ENCODE results near the gene DEFB110.

The DEFB110 gene

GRCh38 chr6:50021894-50022293 lies at the start of gene DEFB110:
TSS of gene DEFB110 (minus strand) at chr6:50021994. CDS start at chr6:50021935, 59 bp downstream.
- DNase-seq (ENCODE audit: low read depth in 3 of 3), result no peak

GRCh38 chr6:50070101-50070500 lies 48.3 kb upstream of the DEFB110 start:
- DNase-seq (ENCODE audit: low read depth in 3 of 3), result no peak

DNA sequence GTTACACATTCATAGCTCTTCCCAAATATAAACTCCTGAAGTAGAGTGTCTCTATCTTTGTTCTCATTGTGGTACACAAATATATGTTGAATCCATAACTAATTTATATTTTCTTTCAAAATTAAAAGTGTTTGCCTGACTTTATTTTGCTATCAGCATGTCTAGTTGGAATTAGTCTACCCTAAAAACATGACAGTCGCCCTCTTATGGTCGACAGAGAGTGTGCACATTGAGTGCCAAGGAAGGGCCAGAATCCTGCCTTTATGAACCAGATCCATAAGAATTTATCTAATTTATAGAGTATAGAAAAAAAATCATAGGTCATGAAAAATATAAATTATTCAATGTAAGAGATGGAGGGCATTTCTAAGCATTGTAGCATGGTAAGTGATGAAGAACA lies 40.3 kb upstream of the DEFB110 start:
- DNase-seq (ENCODE audit: low read depth in 3 of 3), result no peak

- DNase-seq (ENCODE audit: low read depth in 3 of 3), result no peak
Observed at GRCh38 chr6:50056242-50056641, 34.4 kb upstream of the DEFB110 start.

DNA sequence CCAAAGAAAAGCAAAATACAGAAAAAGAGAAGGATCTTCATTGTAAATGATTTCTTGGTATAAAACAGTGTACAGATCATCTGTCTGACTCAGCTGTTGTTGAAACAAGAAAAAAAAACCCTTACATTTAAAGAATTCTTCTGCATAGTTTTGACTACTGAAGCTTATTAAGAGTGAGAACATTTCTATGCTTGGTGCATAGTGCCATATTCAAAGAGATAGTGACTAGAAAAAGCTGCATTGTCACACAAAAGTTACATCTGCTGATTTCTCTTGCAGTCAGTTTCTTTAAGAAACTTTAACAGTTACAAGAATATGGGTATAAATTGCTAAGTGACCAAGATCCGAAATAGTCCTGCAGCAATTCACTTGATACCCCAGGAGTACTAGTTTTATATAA lies 28.0 kb upstream of the DEFB110 start, which contains the start of gene DEFB112:
TSS of gene DEFB112 (minus strand) at position 101 of the 400 bp plus-strand sequence. CDS start at position 41, 60 bp downstream.
- DNase-seq (ENCODE audit: low read depth in 3 of 3), result no peak

- DNase-seq (ENCODE audit: low read depth in 3 of 3), result no peak
Observed at GRCh38 chr6:50047026-50047425, 25.2 kb upstream of the DEFB110 start.

DNA sequence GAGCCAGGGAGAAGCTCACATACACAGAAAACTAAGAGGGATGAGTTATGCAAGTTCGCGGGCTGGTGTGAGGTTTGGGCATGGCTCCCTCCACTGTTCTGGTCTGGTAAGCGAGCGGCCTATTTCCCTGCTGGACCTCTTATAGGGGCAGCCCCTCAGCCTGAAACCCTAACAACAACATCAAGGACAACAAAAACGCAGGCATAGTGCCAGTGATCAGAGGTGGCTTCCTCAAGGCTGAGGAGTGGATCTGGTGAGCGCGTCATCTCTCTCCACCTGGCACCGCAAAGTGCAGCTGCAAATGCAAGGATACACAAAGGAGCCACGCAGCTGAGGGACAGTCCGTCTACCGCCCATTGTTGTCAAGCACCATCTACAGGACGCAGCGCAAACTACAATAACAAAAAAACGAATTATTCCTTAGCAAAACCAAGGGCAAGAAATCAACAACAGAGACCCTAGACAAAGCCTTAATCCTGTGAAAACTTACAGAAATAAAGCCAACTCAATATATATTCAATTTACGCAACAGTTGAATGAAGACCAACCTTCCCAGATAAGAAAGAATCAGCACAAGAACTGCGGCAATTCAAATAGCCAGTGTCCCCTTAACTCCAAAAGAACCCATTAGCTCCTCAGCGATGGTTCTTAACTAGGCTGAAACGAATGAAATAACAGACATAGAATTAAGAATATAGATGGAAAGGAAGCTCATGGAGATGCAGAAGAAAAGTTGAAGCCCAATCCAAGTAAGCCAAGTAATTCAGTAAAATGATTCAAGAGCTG lies 9.2 kb upstream of the DEFB110 start:
- no peak for DNase-seq (ENCODE audit: low read depth in 3 of 3)

DNA sequence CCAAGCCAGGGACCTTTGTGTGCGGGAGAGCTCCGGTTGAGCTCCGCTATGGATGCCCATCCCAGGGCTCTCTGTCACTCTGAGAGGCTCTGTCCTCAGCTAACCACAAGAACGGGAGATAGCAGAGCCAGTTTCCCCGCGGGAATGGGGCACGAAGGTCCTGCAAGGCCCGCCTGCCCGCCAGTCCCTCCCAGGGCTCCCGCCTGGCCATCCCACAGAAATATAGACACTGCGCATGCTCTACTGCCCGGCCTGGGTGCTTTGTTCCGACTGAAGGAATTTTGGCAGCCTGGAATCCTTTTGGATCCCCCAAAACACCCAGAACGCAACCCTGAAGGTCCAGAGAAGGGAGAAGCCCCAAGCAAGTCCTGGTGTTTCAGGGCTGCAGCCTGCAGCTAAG lies 8.6 kb upstream of the DEFB110 start:
- no peak for DNase-seq (ENCODE audit: low read depth in 3 of 3)

- no peak for DNase-seq (ENCODE audit: low read depth in 3 of 3)
Observed at GRCh38 chr6:50025258-50025657, 3.5 kb upstream of the DEFB110 start.

GRCh38 chr6:50007819-50008218 lies 14.0 kb downstream of the DEFB110 start:
- DNase-seq (ENCODE audit: low read depth in 3 of 3), result no peak

DNA sequence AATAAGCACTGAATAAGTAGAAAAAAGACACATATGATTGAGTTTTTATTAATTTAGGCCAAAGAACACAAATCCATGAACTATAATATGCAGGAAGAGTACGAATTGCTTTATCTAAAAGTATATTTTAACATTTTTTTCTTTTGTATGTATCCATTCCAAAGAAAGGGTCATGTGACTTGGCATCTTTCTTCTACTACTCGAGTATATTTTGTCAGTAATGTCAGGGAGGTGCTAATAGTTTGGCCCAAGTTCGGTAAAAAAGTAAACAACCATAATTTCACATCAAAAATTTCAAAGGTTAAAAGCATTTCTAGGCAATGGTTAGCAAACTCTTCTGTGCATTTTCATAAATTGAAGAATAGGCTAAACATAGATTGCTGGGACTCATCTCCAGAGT lies 18.7 kb downstream of the DEFB110 start:
- no peak for DNase-seq (ENCODE audit: low read depth in 3 of 3)

DNA sequence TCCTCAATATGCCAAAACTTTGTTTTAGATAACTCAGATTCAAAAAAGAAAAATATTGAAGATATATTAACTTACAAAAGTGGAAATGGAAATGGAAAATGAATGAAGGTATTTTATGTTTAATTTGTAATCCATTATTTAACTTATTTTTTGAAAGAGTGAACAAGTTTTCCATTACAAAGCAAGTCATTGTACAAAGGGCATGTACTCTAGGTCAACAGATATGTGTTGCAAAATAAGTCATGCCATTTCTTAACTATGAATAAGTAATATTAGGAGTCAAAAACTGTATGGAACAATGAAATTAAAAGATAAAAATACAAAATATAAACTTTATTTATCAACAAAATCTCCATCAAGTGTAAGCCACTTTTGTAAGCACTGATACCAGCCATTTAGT lies 26.5 kb downstream of the DEFB110 start:
- DNase-seq (ENCODE audit: low read depth in 3 of 3), result no peak

- DNase-seq (ENCODE audit: low read depth in 3 of 3), result no peak
Observed at GRCh38 chr6:49988900-49989299, 32.9 kb downstream of the DEFB110 start.

DNA sequence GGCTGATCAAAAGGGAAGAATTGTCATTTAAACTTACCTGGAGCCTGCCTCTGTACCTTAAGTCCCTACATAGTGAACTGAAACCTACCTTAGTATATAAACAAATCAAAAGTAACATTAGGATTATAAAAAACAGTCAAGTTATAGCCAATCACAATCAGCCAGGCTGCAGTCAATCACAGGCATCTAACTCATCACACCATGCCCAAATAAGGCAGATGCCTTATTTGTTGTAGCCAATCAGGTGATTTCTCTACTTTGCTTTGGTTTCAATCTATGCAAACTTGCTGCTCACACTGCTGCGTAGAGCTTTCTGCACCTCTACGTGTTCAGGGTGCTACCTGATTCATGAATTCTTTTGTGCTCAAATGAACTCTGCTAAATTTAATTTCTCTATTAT lies 34.0 kb downstream of the DEFB110 start:
- DNase-seq (ENCODE audit: low read depth in 3 of 3), result no peak

- DNase-seq (ENCODE audit: low read depth in 3 of 3), result no peak
Observed at GRCh38 chr6:49986551-49986950, 35.2 kb downstream of the DEFB110 start.

- DNase-seq (ENCODE audit: low read depth in 3 of 3), result no peak
Observed at GRCh38 chr6:49982046-49982445, 39.7 kb downstream of the DEFB110 start.

DNA sequence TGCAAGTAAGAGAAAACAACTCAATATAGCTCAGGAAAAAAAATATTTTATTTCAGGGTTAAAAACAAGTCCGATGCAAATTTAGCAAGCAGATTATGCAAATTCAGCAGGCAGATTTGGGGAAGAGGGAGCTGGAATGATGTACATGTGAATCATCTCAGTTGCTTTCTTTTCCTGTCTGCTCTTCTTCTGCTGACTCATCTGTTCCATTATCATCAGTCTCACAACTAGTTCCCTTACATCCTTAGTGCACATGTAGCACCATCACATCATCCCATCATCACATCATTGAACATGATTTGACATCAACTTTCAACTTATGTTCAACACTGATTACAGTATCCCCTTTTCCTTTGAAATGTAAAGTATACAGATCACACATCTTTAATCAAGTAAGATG lies 40.9 kb downstream of the DEFB110 start:
- no peak for DNase-seq (ENCODE audit: low read depth in 3 of 3)

DNA sequence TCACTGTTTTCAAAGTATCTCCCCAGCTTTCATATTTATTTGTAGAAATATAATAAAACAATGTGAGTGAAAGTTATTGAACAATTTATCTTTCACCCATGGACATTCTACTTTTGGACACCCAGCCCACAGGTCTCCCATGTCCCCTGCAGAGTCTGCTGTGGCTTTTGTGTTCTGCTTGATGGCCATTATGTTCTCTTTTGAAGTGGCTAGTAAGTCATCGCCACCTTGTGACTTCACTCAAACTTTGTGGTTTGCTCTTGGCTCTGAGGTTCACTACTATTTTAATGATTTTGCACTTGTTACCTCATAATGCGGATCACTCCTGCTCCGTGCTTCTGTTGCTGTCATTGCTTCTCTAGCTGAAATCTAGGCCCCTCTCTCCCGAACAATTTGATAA lies 42.2 kb downstream of the DEFB110 start:
- no peak for DNase-seq (ENCODE audit: low read depth in 3 of 3)

DNA sequence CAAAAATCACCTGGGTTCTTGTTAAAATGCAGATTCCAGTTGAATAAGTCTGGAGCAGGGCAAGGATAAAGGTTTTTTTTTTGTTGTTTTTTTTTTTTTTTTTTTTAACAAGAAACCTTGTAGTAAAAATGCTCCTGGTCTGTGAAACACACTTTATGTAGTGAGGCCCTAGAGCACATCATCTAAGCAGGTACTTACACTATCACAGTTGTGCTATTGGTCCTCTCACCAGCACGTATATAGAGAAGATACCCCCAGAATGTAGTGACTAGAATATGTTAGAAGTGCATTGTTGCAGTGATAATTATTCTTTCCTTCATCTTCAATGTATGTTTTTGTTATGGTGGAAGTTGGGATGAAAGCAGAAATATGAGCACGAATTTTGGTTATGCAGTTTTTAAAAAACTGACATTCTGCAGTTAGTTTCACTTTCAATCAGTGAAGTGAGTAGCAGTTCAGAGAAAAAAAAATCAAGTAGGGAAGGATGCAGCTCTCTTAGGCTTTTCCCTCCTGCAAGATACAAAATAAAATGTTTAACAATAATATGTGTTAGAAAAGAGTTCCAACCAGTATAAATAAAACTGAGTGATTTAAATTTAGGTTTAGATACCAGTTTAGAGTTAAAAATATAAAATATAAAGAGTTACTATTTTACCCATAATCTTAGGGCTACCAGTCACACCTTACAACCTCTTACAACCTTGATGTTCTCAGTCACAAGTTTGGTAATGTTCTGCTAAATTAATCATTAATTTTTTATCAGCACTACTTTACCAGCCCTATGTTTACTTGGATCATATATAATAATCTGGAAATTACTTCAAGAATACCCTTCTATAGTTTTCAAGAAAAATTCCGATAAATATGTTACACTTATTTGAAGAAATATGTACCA lies 43.2 kb downstream of the DEFB110 start:
- DNase-seq (ENCODE audit: low read depth in 3 of 3), result no peak

GRCh38 chr6:49969605-49970004 lies 52.2 kb downstream of the DEFB110 start, which contains the start of gene DEFB113:
TSS of gene DEFB113 (minus strand) at chr6:49969625. CDS start at chr6:49969625, 0 bp downstream.
- DNase-seq (ENCODE audit: low read depth in 3 of 3), result no peak

Data from stimulated activated CD4-positive, alpha-beta T cell treated with anti-CD3 and anti-CD28 coated beads, TNF-alpha, amount 100 ng/mL, for 24 hours (primary cell).